Activated CD4-positive, alpha-beta memory T cell treated with anti-CD3 and anti-CD28 coated beads for 36 hours (primary cell): ENCODE measurements around the gene PER3. TPM values are rescaled to one million over a fixed set of nuclear protein-coding genes. Genes with fewer than 3 reads are reported as not detected.
A peak's percentile ranks its signal among the peaks of the same experiment; 100 is the strongest.

ENCODE experiments used
- CTCF ChIA-PET: fragments of 350-600 bp; sonication (Branson Sonifier 250); formaldehyde crosslinking; loops from one replicate; lab custom pipeline; 2021; ENCODE audit warnings: antibody characterized with exemption, inconsistent platforms; lab: Charles Lee
- POLR2A ChIA-PET: fragments of 350-600 bp; sonication (Branson Sonifier 250); formaldehyde crosslinking; loops from one replicate; lab custom pipeline; 2021; ENCODE audit warnings: antibody characterized with exemption; lab: Charles Lee
- DNase-seq: peaks from one replicate; pipeline ENCODE4 v3.0.0-alpha.2; 2020
- H3K27ac Mint-ChIP-seq: one replicate; pipeline ENCODE4 v1.8.0; 2021; ENCODE audit warnings: mixed read lengths
- H3K27me3 Mint-ChIP-seq: one replicate; pipeline ENCODE4 v1.8.0; 2021; ENCODE audit warnings: mixed read lengths
- H3K36me3 Mint-ChIP-seq: one replicate; pipeline ENCODE4 v1.8.0; 2021; ENCODE audit warnings: mixed read lengths
- H3K4me1 Mint-ChIP-seq: one replicate; pipeline ENCODE4 v1.8.0; 2021; ENCODE audit warnings: low read depth, mixed read lengths
- H3K4me3 Mint-ChIP-seq: one replicate; pipeline ENCODE4 v1.8.0; 2021; ENCODE audit warnings: mild to moderate bottlenecking, mixed read lengths
- H3K9me3 Mint-ChIP-seq: one replicate; pipeline ENCODE4 v1.8.0; 2021; ENCODE audit warnings: mixed read lengths
- intact Hi-C: fragments of 100-400 bp; cut with micrococcal nuclease; formaldehyde crosslinking; loops from one replicate; pipeline ENCODE4 v1.15.1; 2023
- total RNA-seq, 2 experiments: library from RNA; stranded (reverse); gene quantifications; one replicate each; pipeline ENCODE4 v1.2.3, GENCODE V29; 2021

Gene PER3
- total RNA-seq, result 1 to 10 TPM; 2.3 to 2.9 TPM

DNA sequence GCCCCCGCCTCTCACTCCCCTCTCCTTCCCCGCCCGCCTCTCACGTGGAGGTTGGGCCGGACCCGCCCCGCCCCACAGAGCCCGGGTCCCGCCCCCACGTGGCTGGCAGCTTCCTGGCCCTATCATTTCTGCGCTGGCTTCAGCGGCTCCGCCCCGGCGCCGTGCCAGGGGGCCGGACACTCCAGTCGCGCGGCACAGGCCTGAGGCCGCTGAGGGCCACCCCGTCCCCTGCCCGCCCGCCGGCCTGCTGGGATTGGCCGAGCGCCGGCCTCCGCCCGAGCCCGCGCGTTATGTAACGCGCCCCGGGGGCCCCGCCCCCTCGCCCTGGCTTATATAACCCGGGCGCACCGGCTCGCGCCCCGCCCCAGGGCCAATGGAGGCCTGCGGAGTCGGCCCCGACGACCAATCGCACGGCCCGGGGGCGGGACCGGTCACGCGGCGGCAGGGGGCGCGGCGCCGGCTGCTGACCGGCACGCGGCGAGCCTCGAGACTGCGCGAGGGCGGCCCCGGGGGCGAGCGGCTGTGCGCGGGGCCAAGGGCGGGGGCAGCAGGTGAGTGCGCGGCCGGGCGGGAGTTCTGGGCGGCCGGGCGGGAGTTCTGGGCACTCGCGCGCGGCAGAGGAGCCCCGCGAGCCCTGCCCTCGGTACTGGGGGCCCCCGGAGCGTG is at the start of gene PER3:
Gene PER3, plus strand, starts transcription at position 466 of the 666 bp plus-strand sequence. CDS start 587 bp downstream, outside the sequence.
- DNase-seq, result peak; percentile 91
- Mint-ChIP-seq H3K27ac (no peak within 1 kb of the TSS), H3K4me3 (peak within 1 kb of the TSS; percentile 65), H3K9me3 (no peaks in the 10 kb centered on the region), H3K36me3 (peaks cover 9% of the 10 kb centered on the region), H3K27me3 (no peaks in the 10 kb centered on the region), H3K4me1 (peaks cover 19% of the 10 kb centered on the region)
- ChIA-PET CTCF (no interaction called here), POLR2A (interaction anchor here (0.6 kb wide), 1 partner anchor 48 kb away, joined by 3 read pairs; no protein-coding TSS in a partner anchor)
- intact Hi-C loops, result loop anchor here (1.0 to 10.0 kb wide), 2 partner anchors 13 to 121 kb away; partner anchors contain the start of gene VAMP3

GRCh38 chr1:7738044-7738443 is 46.0 kb upstream of the PER3 start:
- H3K4me1 Mint-ChIP-seq, result no peaks in the 10 kb centered on the region
- H3K27ac Mint-ChIP-seq, result no peak overlapping the region
- ChIA-PET POLR2A (no interaction called here), CTCF (interaction anchor here (0.6 to 1.8 kb wide), 2 partner anchors 14 to 70 kb away, joined by 3 read pairs; no protein-coding TSS in a partner anchor)
- peaks cover 4% of the 10 kb centered on the region for H3K27me3 Mint-ChIP-seq
- no peak for DNase-seq
- intact Hi-C loops, result no loop called here
- peaks cover 6% of the 10 kb centered on the region for H3K9me3 Mint-ChIP-seq
- H3K36me3 Mint-ChIP-seq, result no peaks in the 10 kb centered on the region
- H3K4me3 Mint-ChIP-seq, result no peak overlapping the region

DNA sequence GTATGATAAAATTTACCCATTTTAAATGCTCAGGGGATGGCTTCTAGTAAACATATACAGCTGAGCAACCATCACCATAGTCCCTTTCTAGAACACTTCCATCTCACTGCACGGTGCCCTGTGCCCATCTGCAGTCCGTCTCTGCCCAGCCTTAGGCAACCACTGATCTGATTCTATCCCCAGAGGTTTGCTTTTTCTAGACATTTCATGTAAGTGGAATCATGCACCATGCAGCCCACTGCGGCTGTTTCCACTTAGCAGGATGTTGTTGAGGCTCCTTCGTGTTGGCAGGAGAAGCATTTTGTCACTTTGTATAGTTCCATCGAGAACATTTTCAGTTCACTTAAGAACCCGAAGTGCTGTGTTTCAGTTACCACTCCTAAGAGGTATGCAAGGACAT is 40.7 kb upstream of the PER3 start:
- Mint-ChIP-seq H3K4me3 (no peak overlapping the region), H3K36me3 (no peaks in the 10 kb centered on the region), H3K27me3 (no peaks in the 10 kb centered on the region), H3K4me1 (no peaks in the 10 kb centered on the region), H3K27ac (no peak overlapping the region), H3K9me3 (peaks cover 6% of the 10 kb centered on the region)
- CTCF ChIA-PET, result interaction anchor here (1.2 to 5.8 kb wide), 3 partner anchors 9 to 76 kb away, joined by 3 to 45 read pairs (median 10); no protein-coding TSS in a partner anchor
- POLR2A ChIA-PET, result no interaction called here
- DNase-seq, result no peak
- intact Hi-C loops, result no loop called here

- CTCF ChIA-PET, result interaction anchor here (2.3 to 5.8 kb wide), 2 partner anchors 8 to 78 kb away, joined by 9 to 45 read pairs; no protein-coding TSS in a partner anchor
- no peaks in the 10 kb centered on the region for H3K9me3 Mint-ChIP-seq
- no peaks in the 10 kb centered on the region for H3K36me3 Mint-ChIP-seq
- no peak for DNase-seq
- no peaks in the 10 kb centered on the region for H3K4me1 Mint-ChIP-seq
- POLR2A ChIA-PET, result no interaction called here
- no peak overlapping the region for H3K4me3 Mint-ChIP-seq
- H3K27ac Mint-ChIP-seq, result no peak overlapping the region
- intact Hi-C loops, result no loop called here
- H3K27me3 Mint-ChIP-seq, result no peaks in the 10 kb centered on the region
Measured at GRCh38 chr1:7744882-7745281, 39.2 kb upstream of the PER3 start.

- Mint-ChIP-seq H3K27ac (no peak overlapping the region), H3K9me3 (no peaks in the 10 kb centered on the region), H3K27me3 (no peaks in the 10 kb centered on the region), H3K4me3 (no peak overlapping the region), H3K36me3 (no peaks in the 10 kb centered on the region), H3K4me1 (no peaks in the 10 kb centered on the region)
- DNase-seq, result no peak
- ChIA-PET CTCF (interaction anchor here (0.6 to 2.3 kb wide), 3 partner anchors 77 to 382 kb away, joined by 3 to 9 read pairs (median 3); no protein-coding TSS in a partner anchor), POLR2A (no interaction called here)
- intact Hi-C loops, result no loop called here
Measured at GRCh38 chr1:7745783-7746182, 38.3 kb upstream of the PER3 start.

GRCh38 chr1:7747605-7748004 is 36.5 kb upstream of the PER3 start:
- ChIA-PET POLR2A (no interaction called here), CTCF (interaction anchor here (9.4 kb wide), 1 partner anchor 83 kb away, joined by 506 read pairs; no protein-coding TSS in a partner anchor)
- H3K27me3 Mint-ChIP-seq, result no peaks in the 10 kb centered on the region
- no peak overlapping the region for H3K4me3 Mint-ChIP-seq
- no peak for DNase-seq
- intact Hi-C loops, result no loop called here
- peaks cover 4% of the 10 kb centered on the region for H3K4me1 Mint-ChIP-seq
- H3K27ac Mint-ChIP-seq, result no peak overlapping the region
- H3K36me3 Mint-ChIP-seq, result no peaks in the 10 kb centered on the region
- no peaks in the 10 kb centered on the region for H3K9me3 Mint-ChIP-seq

DNA sequence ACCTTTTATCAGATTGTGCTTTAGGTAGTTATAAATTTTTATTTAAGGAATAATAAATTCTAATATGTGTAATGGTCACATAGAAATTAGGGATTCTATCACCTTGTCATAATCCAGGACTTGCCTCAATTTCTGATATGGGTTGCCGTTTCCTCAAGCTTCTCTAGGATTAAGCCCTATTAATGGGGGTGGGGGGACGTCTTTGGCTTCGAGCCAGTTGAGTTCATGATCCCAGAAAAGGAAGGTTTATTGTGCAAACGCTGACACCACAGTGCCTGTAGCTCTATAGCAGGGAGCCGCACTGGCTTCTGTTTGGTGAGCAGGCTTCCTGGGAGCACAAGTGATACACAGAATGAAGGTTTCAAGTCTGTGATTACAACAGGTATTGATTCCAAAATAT is 35.0 kb upstream of the PER3 start:
- H3K27me3 Mint-ChIP-seq, result peaks cover 3% of the 10 kb centered on the region
- H3K27ac Mint-ChIP-seq, result no peak overlapping the region
- ChIA-PET CTCF (interaction anchor here (1.1 to 9.4 kb wide), 2 partner anchors 12 to 84 kb away, joined by 4 to 506 read pairs; no protein-coding TSS in a partner anchor), POLR2A (no interaction called here)
- no peak for DNase-seq
- no peaks in the 10 kb centered on the region for H3K9me3 Mint-ChIP-seq
- no peaks in the 10 kb centered on the region for H3K36me3 Mint-ChIP-seq
- intact Hi-C loops, result no loop called here
- peaks cover 9% of the 10 kb centered on the region for H3K4me1 Mint-ChIP-seq
- H3K4me3 Mint-ChIP-seq, result no peak overlapping the region

- DNase-seq, result no peak
- ChIA-PET CTCF (interaction anchor here (1.9 to 9.4 kb wide), 8 partner anchors 9 to 151 kb away, joined by 7 to 506 read pairs (median 39); partner anchors contain the start of gene VAMP3), POLR2A (interaction anchor here (1.2 kb wide), 1 partner anchor 83 kb away, joined by 3 read pairs; no protein-coding TSS in a partner anchor)
- Mint-ChIP-seq H3K9me3 (no peaks in the 10 kb centered on the region), H3K4me3 (no peak overlapping the region), H3K36me3 (no peaks in the 10 kb centered on the region), H3K27ac (no peak overlapping the region), H3K27me3 (peaks cover 13% of the 10 kb centered on the region), H3K4me1 (peaks cover 9% of the 10 kb centered on the region)
- intact Hi-C loops, result no loop called here
Measured at GRCh38 chr1:7751174-7751573, 32.9 kb upstream of the PER3 start.

DNA sequence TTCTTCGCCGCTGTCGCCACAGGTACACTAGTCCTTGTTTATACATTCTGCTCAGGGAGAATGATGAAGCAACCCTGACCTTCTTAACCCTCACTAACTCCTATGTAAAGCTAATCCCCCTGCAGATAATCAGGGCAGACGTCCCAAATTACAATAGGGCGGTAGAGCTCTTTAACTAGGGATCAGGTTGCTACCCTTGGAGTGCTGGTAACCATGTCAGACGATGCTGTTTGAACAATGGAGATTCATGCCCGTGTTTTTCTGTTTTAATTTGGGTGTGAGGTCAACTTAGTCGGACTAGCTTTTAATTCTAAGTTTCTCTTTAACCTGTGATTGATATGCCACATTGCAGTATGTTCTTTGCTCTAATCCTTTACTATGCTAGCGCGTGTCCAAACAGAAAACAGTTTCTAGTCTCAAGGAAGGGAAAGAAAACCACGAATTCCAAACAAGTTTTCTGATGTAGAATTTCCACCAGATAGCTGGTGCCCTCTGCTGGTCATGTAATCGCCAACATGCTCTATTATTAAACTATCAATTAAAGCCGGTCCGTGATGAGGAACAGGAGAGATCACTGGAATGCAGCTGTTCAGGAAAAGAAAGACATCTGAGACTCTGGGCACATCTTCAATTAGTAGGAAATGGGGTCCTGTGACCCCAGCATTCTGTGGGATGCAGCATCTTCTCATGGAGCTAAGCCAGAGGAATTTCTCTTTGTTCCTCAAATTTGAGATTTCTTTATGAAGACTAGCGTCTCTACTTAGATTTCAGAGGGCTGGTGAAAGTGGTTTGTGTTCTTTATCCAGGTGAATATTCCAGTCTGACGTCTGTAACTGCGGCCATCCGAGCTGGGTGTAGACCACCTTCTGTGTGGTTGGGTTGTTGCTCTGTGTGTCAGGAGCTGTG is 31.3 kb upstream of the PER3 start:
- Mint-ChIP-seq H3K27me3 (peaks cover 13% of the 10 kb centered on the region), H3K4me3 (peak overlapping the region; percentile 47), H3K27ac (no peak overlapping the region), H3K36me3 (no peaks in the 10 kb centered on the region), H3K9me3 (no peaks in the 10 kb centered on the region), H3K4me1 (peaks cover 9% of the 10 kb centered on the region)
- intact Hi-C loops, result loop anchor here (1.0 kb wide), 1 partner anchor 85 kb away; no protein-coding TSS in a partner anchor
- DNase-seq, result peak; percentile 50
- ChIA-PET CTCF (interaction anchor here (0.6 to 9.4 kb wide), 46 partner anchors 11 to 541 kb away, joined by 3 to 506 read pairs (median 5); partner anchors contain the start of gene VAMP3), POLR2A (interaction anchor here (0.9 to 1.2 kb wide), 2 partner anchors 85 kb away, joined by 3 read pairs; no protein-coding TSS in a partner anchor)

- DNase-seq, result no peak
- H3K27me3 Mint-ChIP-seq, result peaks cover 13% of the 10 kb centered on the region
- no peaks in the 10 kb centered on the region for H3K36me3 Mint-ChIP-seq
- ChIA-PET POLR2A (interaction anchor here (0.9 kb wide), 1 partner anchor 86 kb away, joined by 3 read pairs; no protein-coding TSS in a partner anchor), CTCF (interaction anchor here (0.9 to 9.4 kb wide), 27 partner anchors 10 to 258 kb away, joined by 3 to 506 read pairs (median 8); partner anchors contain the start of gene VAMP3)
- no peak overlapping the region for H3K4me3 Mint-ChIP-seq
- intact Hi-C loops, result loop anchor here (1.0 kb wide), 1 partner anchor 86 kb away; no protein-coding TSS in a partner anchor
- no peak overlapping the region for H3K27ac Mint-ChIP-seq
- H3K9me3 Mint-ChIP-seq, result no peaks in the 10 kb centered on the region
- peaks cover 9% of the 10 kb centered on the region for H3K4me1 Mint-ChIP-seq
Measured at GRCh38 chr1:7753641-7754040, 30.4 kb upstream of the PER3 start.

DNA sequence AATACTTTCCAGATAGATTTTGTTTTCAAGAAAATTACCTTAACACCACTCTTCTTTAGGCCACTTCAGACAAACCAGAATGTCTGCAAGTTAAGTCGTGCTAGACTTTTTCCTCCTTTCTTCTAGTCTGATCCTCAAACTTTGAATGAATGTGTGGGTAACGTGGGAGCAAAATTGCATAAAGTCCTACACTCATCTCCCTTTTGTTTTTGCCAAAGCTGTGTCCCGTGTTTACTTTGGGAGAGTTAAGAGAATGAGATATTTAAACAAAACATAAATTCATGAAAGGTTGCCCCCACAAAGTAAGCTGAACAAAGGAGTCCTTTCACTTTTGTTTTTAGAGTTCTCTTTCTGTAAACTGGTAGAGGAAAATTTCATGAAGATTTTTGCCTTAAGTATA is 29.9 kb upstream of the PER3 start:
- Mint-ChIP-seq H3K4me1 (peaks cover 9% of the 10 kb centered on the region), H3K27me3 (peaks cover 13% of the 10 kb centered on the region), H3K36me3 (no peaks in the 10 kb centered on the region), H3K9me3 (no peaks in the 10 kb centered on the region), H3K27ac (no peak overlapping the region), H3K4me3 (no peak overlapping the region)
- ChIA-PET CTCF (interaction anchor here (1.2 to 9.4 kb wide), 10 partner anchors 10 to 155 kb away, joined by 3 to 506 read pairs (median 18); no protein-coding TSS in a partner anchor), POLR2A (no interaction called here)
- DNase-seq, result no peak
- intact Hi-C loops, result no loop called here
